Gastroesophageal sphincter (tissue), 3 donors: ENCODE measurements around the gene TRIOBP.

Experiments used
- POLR2A ChIP-seq, 2 donors: fragments of 450-650 bp; IDR thresholded peaks; one replicate each; pipeline ENCODE4 v1.6.1; 2017; ENCODE audit warnings: antibody characterized with exemption in 2 of 2, mild to moderate bottlenecking in 2 of 2, moderate library complexity in 1 of 2
- TF ChIP-seq, protein P1 (sequence below), 4 experiments: fragments of 200-600 bp in 2 of 4; fragments of 450-650 bp in 2 of 4; sonication (generic) in 1 of 4; IDR thresholded peaks; one replicate each; pipeline ENCODE4 v1.5.1; 2017 to 2019; ENCODE audit warnings: antibody characterized with exemption in 4 of 4, mild to moderate bottlenecking in 2 of 4, moderate library complexity in 2 of 4

DNA sequence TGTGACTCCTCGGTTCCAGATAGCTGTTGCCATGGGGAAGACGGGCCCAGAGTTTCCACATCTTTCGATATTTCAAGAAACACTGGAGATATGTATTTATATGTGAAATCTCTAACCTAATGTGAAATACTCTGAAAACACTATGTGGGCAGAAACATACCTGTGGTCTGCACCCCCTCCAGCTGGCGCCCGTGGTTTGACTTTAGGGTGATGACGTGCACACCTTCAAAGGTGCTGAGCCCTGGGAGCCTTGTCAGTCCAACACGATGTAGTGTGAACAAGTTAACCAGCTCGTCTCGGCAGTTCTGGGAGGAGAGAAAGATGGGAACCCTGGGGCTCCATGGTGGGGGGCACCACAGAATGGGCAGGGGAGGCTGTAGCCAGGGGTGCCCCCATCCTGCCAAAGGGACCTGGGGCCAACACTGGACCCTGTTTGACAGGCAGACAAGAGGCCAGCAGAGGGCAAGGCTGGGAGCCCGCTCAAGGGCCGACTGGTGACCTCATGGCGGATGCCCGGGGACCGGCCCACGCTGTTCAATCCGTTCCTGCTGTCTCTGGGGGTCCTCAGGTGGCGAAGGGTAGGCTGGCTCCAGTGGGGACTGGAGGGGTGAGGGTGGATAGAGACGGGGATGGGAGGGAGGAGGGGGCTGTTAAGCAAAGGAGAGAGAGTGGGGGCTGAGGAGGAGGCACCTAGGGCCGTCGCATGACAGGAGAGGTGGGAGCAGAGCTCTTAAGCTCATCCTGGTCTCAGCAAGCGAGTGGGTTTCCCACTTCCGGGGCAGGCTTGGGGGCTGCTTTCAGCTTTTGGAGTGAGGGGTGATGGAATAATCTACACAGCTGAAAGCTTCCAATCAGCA lies 43.8 kb downstream of the TRIOBP start:
- no peak for TF ChIP-seq POLR2A (IDR thresholded peaks at IDR 0.05)
- TF ChIP-seq, protein P1, sequence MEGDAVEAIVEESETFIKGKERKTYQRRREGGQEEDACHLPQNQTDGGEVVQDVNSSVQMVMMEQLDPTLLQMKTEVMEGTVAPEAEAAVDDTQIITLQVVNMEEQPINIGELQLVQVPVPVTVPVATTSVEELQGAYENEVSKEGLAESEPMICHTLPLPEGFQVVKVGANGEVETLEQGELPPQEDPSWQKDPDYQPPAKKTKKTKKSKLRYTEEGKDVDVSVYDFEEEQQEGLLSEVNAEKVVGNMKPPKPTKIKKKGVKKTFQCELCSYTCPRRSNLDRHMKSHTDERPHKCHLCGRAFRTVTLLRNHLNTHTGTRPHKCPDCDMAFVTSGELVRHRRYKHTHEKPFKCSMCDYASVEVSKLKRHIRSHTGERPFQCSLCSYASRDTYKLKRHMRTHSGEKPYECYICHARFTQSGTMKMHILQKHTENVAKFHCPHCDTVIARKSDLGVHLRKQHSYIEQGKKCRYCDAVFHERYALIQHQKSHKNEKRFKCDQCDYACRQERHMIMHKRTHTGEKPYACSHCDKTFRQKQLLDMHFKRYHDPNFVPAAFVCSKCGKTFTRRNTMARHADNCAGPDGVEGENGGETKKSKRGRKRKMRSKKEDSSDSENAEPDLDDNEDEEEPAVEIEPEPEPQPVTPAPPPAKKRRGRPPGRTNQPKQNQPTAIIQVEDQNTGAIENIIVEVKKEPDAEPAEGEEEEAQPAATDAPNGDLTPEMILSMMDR (IDR thresholded peaks at IDR 0.05): no peak
